KG1 (cell line): ENCODE measurements around the gene UBE4A.
"Not testable (repeated sequence)": the region's sequence is repeated elsewhere in the genome, so short reads cannot be mapped to it uniquely, and the experiment has no call there.

ENCODE experiments used
- DNase-seq: peaks from one replicate; lab custom pipeline; 2025; lab: John Stamatoyannopoulos, UW

The UBE4A gene

DNA sequence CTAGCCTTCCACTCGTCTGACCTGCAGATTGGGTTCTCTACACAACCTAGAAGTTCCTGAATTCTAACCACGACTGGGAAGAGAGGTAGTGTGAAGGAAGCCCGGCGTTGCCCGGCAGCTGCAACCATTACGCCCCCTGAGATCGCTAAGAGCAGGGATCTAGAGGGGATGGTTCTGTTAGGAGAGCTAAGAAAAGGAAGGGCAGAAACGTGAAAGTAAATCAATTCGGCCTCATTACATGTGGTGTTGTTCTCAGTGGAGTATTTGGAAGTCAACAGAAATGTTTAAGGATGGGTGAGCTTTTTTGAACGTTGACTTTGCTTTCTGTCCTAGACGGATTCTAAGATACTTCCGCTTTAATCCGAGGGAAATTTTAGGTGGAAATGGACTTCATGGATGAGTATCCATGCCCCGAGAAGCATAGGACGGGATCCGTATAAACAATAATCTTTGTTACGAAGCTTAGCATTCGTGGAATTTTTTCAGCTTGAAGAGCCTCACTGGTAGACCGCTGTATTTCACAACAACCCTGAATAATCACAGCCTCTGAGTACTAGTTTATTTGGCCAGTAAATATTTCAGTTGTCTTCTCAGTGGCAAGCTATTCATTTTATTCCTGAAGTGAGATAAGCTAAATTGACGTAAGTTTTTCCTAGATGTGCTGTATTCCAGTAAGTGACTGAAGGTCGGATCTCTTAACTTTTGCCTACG is 42.6 kb downstream of the UBE4A start:
- no peak for DNase-seq

DNA sequence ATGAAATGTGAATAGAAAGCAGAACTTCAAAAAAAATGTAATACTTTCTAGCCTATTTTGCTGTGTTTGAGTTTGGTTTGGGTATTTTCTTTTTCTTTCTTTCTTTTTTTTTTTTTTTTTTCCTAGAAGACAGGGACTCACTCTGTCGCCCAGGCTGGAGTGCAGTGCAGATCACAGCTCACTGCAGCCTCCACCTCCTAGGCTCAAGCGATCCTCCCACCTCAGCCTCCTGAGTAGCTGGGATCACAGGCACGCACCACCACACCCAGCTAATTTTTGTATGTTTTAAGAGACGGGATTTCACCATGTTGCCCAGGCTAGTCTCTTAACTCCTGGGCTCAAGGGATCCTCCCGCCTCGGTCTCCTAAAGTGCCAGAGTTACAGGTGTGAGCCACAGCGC is 43.2 kb downstream of the UBE4A start:
- DNase-seq = not testable (repeated sequence)

GRCh38 chr11:118406599-118407166 is 47.3 kb downstream of the UBE4A start:
- DNase-seq = no peak

GRCh38 chr11:118410055-118410745 is 50.8 kb downstream of the UBE4A start:
- DNase-seq = no peak

DNA sequence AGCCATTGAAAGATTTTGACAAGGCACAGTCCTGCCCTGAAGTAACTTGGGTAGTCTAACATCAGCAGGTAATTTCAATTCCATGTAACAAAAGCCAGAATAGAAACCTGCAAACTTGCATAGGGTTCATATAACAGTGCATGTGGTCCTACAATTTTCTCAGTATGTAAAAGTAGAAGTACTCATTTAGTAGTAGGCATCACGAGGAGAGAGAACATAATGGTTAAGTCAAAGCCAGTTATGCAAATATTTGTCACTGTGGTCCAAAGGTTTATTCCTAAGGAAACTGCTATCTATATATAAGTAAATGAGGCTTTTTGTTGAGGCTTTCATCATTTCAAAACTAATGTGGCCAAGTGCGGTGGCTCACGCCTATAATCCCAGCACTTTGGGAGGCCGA is 52.1 kb downstream of the UBE4A start:
- no peak for DNase-seq

DNA sequence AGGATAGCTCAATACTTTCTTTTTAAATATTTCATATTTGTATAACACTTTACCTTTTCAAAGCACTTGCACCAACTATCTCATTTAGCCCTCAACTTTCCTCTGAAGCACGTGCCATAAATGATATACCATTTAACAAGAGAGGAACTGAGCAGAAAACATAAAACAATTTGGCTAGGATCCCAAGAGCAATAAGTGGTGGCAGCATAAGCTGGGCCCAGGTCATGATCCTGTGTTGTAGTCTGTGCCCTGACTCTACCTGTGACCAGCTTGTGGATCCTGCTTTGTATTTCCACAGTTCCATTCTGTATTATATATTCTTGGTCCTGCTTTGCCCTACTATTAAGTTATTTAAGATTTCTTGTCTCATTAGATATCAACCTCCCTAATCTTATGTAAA is 53.5 kb downstream of the UBE4A start:
- DNase-seq = no peak

DNA sequence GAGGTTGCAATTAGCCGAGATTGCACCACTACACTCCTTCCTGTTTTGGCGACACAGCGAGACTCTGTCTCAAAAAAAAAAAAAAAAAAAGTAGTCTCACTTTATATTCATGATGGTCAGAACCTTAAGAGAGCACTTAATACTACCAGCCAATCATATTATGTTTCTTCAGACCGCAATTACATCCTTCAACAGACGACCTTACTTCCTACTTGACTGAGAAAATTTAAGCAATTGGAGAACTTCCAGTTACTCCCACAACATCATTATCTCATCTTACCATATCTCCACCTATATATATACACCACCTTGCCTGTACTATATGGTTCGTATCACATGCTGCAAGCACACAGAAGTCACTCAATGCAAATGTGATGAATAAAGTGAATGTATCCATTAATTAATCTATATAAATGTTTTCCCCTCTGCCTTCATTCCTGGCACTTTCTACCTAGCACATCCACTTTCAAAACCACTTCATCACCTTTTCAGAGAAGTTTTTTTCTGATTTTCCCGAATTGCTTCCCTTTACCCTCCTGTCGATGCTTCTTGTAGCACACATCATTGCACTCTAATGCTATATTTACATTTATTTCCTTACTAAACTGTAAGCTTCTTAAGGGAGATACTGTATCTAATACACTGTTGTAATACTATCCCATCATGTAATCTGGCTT is 55.8 kb downstream of the UBE4A start:
- no peak for DNase-seq

DNA sequence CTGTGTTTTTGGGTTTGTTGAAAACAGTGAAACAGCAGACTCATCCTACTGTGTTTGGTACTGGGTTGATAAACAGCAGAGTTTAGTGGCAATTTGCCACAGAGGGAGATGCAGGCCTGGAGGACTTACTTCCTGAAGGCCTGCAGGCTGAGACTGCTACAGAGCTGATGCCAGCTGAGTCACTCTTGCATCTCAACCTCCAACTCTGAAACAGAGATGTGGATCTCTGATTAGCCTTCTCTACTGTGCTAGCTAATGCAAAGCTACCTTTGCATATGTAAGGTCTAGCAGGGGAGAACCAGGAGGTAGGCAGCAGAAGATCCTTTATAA is 56.3 kb downstream of the UBE4A start:
- peak; percentile 65 for DNase-seq

GRCh38 chr11:118416900-118417299 is 57.5 kb downstream of the UBE4A start:
- not testable (repeated sequence) for DNase-seq

GRCh38 chr11:118417801-118418200 is 58.4 kb downstream of the UBE4A start:
- DNase-seq = no peak

DNA sequence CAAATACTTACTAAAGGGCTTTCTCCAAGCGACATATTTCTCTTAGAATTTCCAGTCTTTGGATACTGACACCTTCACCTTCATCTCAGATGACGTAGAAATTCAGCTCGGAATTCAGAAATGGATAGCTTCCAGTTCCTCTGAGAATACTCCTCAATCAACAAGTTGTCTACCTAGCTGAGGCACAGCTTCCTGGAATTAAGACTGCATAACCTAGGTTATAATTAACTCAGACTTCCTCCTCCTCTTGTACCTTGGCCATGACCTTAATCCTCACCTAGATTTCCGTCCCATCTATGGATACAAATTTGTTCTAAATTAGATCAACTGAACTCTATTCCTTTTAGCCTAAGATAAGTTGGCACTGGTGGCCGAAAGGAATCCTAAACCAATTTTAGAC is 59.4 kb downstream of the UBE4A start:
- no peak for DNase-seq

- no peak for DNase-seq
Observed at GRCh38 chr11:118427707-118428106, 68.3 kb downstream of the UBE4A start.

GRCh38 chr11:118430956-118431355 is 71.6 kb downstream of the UBE4A start:
- DNase-seq = no peak

GRCh38 chr11:118434123-118434552 is 74.7 kb downstream of the UBE4A start:
- no peak for DNase-seq

GRCh38 chr11:118434553-118435289 is 75.3 kb downstream of the UBE4A start:
- peak; percentile 77 for DNase-seq

DNA sequence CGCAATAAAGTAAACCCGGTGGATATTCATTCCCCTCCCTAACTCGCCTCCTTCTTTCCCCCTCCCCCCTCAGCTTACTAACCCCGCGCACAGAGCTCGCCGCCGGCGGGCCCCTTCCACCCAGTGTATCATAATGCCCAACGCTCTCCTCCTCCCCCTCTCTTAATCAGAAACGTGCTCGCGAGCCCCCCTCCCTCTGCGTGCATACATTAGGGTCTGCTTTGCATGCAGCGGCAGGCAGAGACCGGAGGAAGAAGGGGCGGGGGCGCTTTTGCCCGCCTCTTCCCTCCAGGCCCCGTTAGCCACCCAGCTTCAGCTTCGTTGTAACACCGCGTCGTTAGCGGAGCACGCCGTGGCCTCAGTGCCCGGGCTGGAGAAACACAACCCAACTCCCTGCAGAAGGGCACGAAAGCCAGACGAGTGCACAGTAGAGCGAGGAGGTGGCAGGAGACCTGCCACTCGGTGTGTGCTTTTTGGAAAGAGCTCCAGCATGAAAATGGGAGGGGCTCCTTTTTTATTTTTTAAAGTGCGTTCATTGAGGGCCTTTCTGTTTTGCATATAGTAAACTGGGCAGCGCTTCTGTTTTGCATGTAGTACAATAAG is 76.0 kb downstream of the UBE4A start:
- peak; percentile 85 for DNase-seq

- DNase-seq = peak; percentile 98
Observed at GRCh38 chr11:118435893-118436624, 76.7 kb downstream of the UBE4A start, which contains the start of gene KMT2A. Gene KMT2A, plus strand, starts transcription at chr11:118436492. Its CDS starts 21 bp downstream, at chr11:118436513.

GRCh38 chr11:118436639-118437207 is 77.3 kb downstream of the UBE4A start:
- DNase-seq = no peak

GRCh38 chr11:118437208-118438125 is 78.1 kb downstream of the UBE4A start:
- DNase-seq = no peak
